GM19438 (cell line): ENCODE data around the gene AZIN2.
"Not testable (repeated sequence)": the region's sequence is repeated elsewhere in the genome, so short reads cannot be mapped to it uniquely, and the experiment has no call there.

ENCODE experiments used
- ATAC-seq: cut with Tn5 transposase; IDR thresholded peaks from one replicate; pipeline ENCODE4 v1.9.1; 2021; ENCODE audit warnings: low read depth; ENCODE audit not compliant: unreplicated experiment

AZIN2 gene

DNA sequence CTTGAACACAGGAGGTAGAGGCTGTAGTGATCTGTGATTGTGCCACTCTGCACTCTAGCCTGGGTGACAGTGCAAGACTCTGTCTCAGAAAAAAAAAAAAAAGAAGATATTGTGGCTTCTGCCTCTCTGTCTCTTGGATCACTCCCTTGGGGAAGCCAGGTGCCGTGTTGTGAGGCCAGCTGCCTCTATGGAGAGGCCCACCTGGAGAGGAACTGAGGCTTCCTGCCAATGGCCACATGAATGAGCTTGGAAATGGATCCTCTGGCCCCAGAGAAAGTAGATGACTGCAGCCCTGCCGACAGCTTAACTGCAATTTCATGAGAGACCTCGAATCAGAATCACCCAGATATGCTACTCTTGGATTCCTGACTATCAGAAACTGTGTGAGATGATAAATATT is 24.5 kb upstream of the AZIN2 start:
- ATAC-seq = no peak

DNA sequence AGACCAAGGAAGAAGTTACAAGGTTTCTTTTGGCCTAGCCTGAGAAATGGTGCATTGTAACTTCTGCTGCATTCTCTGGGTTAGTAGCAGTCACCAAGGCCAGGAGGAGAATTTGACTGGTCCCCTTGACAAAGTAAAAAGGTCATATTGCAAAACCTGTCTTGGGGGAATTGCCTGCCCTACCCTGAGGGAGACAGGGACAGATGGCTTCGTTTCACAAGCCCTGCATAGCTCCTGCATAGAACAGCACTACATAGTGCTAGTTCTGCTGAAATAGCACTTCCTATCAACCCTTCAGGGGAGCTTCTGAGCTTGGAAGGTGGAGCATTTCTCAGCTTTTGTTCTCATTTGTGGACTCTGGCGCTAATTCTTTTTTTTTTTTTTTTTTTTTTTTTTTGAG is 23.9 kb upstream of the AZIN2 start:
- ATAC-seq = no peak

DNA sequence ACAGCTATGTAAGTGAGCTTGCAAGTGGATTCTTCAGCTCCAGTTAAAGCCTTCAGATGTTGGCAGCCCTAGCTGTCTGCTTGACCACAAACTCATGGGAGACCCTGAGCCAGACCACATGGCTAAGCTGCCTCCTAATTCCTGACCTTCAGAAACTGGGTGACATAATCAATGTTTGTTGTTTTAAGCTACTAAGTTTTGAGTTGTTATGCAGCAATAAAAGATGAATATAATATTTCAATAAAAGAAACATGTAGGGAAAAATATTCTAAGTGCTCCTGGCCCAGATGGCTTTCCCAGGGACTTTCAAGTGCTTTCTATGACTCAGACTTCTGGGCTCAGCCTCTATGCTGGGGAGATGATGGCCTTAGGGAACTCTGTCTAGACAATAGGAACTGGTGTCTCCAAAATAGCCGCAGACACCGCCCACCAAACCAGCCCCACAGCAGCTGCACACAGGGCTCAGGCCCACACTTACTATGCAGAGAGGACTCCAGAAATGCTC is 20.3 kb upstream of the AZIN2 start:
- no peak for ATAC-seq

DNA sequence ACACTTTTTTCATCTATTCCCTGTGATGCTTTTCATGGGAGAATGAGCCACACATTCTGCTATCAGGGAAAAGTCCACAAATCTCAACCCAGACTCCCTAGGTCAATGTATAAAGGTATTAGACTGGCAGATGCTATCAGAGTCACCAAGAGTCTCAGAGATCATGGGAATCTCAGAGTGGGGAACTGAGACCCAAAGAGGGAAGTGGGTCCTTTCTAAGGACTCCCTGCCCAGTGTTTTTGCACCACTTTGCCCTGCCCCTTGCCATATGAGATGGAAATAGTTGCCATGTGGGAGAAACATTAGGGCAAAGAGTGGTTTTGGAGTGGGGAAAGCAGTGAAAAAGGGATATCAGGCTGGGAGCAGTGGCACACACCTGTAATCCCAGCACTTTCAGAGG is 19.1 kb upstream of the AZIN2 start:
- ATAC-seq = no peak

DNA sequence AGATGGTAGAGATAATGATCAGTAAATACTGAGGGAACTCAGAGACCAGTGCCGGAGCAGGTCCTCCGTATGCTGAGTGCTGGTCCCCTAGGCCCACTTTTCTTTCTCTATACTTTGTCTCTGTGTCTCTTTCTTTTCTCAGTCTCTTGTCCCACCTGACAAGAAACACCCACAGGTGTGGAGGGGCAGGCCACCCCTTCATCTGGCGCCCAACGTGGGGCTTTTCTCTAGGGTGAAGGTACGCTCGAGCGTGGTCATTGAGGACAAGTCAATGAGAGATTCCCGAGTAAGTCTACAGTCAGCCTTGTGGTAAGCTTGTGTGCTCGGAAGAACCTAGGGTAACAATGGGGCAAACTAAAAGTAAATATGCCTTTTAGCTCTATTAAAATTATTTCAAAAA is 16.7 kb upstream of the AZIN2 start:
- not testable (repeated sequence) for ATAC-seq

DNA sequence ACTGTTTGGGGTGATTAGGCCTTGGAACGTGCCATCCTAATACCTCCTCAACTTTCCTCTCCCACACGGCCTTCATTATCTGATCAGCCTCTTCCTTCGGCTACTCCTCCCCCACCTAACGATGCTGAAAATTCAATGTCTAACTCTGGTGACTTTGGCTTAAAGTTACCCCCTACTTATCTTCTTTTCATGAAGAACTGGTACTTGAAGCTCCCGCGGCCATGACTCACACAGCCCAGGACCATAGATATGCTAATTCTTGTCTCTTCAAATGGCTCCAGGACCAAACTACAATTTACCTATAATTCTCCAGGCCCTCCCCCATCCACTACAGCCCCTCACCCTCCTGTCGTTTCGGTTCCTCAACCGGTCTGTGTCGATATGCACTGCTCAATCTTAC is 15.7 kb upstream of the AZIN2 start:
- no peak for ATAC-seq

DNA sequence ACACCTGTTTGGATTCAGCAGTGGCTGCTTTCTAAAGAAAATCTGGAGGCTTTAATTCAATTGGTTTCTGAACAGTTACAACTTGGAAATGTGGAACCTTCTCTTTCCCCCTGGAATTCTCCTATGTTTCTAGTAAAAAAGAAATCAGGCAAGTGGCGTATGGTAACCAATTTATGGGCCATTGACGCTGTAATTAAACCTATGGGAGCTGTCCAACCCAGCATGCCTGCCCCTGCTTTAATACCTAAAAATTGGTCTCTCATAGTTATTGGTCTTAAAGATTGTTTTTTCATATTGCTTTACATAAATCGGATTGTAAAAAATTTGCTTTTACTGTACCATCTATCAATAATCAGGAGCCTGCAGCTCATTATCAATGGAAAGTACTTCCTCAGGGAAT is 14.5 kb upstream of the AZIN2 start:
- not testable (repeated sequence) for ATAC-seq

DNA sequence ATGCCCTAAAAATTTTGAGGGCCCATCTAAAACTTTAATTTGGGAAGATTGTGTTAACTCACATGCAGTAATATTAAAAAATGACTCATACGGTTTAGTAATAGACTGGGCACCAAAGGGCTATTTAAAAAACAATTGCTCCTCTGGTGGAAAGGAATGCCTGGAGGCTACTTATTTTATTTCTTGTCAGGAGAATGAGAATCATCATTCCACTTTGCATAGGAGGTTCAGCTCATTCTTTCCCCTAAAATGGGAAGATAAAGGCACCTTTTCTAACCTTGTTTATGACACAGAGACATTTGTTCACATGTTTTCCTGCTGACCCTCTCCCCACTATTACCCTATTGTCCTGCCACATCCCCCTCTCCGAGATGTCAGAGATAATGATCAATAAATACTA is 12.8 kb upstream of the AZIN2 start:
- not testable (repeated sequence) for ATAC-seq

DNA sequence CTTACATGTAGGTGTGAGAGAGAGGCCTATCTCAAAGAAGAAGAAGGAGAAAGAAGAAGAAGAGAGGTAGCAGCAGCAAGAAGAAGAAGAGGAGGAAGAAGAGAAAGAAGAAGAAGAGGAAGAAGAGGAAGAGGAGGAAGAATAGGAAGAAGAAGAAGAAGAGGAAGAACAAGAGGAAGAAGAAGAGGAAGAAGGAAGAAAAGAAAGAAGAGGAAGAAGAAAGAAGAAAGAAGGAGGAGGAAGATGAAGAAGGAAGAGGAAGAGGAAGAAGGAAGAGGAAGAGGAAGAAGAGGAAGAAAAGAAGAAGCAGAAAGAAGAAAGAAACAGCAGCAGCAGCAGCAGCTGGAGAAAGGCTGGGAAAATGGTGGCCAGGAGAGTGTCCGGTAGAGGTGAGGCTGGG is 10.3 kb upstream of the AZIN2 start:
- no peak for ATAC-seq

DNA sequence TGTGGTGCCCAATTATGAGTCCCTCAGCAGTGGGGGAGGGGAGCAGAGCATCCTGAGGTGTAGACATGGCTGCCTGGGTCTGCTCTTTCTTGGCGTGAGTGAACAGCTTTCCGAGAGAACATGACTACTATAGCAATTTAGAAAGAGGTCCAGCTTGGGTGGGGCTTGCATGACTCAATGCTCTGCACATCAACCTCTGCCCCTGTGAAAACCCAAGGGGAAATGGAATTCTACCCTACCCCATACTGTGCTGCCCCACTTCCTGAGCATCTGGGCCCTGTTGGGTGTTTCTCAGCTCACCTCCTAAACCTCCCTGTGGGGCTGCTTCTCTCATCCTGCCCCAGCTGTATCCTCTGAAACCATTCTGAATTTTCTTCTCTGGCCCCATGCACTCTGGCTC is 8.2 kb upstream of the AZIN2 start:
- no peak for ATAC-seq

DNA sequence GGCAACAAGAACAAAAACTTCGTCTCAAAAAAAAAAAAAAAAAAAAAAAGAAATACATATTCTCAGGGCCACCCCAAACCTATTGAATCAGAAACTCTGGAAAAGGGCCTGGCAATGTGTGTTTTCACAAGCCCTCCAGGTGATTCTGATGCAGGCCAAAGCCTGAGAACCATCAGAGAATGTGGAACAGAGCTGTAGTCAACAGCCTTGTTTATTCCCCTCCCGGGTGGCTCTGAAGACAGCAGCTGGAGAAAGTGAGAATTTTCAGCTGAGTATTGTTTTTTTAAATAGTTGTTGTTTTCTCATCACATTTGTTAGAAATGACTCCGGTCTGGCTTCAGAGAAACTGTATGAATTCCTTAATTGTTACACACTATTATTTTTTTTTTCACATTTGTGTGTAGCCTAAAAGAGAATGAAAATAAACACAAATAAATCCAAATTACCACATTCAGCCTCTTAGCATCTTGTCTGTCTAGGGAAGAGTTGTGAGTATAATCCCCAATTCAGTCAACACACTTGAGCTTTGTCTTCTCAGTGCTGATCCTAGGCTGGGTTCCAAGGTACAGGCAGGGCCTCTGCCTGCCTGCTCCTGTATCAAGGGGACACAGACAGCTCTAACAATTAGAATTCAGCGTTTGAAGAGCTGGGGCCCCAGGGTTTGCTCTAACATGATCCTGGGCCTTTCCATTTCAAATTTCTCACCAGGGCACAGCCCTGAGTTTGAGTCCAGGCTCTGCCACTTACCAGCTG is 6.6 kb upstream of the AZIN2 start:
- no peak for ATAC-seq

DNA sequence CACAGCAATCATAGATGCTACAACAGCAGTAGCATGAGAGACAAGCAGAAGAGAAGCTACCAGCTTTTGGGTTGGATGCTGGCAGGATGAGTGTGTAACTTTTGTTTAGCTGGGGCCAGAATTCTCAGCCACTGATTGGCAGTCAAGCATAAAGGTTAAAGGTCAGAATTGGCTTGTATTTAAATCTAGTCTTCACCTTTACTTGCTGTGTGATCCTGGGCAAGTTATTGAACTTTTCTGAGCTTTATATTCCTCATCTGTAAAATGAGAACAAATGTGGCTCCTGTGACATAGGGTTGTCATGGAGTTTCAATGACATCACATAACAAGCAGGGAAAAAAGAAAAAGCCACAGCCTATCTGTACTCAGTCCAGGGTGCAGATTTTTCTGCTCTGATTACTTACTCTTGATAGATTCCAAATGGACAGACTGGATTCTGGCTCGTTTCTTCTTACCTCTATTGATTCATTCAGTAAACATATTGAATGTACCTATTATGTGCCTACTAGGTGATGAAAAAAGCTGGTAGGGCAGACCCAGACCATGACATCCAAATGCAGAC is 2.8 kb upstream of the AZIN2 start:
- ATAC-seq = no peak

DNA sequence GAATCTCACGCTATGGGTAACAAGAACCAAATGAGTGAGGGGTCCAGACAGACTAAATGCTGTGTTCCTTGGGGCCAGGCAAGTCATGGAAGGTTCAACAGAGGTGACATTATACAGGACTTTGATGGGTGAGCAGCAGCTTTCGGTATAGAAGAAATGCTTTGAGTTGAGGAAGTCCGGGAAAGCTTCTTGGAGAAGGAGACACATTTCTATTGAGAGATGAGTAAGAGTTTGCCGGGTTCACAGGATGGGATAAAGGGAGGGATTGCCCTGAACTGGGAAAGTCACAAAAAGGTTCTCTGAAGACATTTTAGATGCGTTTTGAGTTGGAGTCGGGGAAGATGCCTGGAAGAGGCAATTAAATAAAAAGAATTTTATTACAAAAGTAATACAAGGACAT is 580 bp upstream of the AZIN2 start:
- no peak for ATAC-seq

DNA sequence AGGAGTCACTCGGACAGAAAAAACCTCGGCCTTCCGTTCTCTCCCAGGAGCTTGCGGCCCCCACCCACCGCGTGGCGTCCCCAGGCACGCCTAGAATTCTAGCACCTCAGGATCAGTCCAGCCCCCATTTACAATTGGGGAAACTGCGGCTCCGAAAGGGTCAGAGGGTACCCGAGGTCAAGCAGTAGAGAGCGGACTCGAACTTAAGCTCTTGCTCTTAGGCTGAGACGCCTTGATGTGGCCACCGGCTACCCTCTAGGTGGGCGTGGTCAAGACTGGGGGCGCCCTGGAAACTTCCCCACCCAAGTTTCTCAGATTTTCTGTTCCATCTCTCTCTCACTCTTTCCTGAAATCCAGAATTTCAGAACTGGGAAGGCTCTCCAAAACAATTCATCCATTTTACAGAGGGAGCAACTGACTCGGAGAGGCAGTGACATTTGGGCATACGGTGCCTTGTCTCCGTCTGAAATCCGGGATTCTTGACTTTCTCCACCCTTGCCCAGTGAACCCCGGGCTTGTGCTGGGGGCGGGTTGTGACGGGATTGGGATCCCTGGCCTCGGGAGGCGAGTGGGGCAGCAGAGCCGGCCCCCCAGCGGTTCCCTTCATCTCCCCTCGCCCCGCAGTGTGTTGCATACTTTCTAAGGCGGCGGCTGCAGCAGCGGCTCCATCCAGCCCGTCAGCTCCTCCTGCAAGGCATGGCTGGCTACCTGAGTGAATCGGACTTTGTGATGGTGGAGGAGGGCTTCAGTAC is 777 bp downstream of the AZIN2 start:
- ATAC-seq = no peak

DNA sequence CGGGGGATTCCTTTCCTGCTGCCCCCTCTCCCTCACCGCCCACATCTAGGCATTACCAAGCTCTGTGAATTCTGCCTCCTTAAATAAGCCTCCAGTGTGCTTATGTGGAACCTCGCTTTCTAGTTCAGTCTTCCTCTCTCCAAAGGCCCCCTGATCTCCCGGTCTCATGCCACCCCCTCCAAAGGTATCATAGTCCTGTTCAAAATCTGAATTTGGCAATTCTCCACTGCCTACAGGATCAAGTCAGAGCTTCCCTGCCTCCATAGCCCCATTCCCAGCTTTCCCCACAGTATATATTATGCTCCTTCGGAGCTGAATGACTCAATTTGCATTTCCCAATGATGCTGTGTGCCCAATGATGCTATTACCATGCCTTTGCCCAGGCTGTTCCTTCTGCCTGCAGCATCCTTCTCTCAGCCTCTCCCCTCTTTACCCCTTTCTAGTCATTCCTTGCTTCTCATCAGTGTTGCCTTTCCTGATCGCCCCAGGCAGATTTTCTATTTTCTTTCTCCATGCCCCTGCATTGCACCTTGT is 1.7 kb downstream of the AZIN2 start:
- ATAC-seq = no peak

DNA sequence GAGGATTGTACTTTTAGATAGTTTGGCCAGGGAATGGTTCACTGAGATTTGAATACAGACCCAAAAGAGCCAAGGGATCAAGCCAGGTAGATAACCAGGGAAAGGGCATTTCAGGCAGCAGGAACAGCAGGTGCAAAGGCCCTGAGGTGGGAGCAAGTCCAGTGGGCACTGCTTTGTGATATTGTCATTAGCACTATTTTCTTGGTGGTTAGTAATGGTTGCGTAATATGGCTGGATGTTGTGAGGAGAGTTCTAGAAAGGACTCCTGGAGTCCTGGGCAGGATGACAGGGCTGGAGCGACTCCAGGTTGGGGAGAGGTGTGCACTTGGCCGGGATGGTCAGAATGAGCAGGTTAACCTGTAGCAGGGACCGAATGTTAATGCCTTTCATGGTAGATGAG is 4.4 kb downstream of the AZIN2 start:
- no peak for ATAC-seq

DNA sequence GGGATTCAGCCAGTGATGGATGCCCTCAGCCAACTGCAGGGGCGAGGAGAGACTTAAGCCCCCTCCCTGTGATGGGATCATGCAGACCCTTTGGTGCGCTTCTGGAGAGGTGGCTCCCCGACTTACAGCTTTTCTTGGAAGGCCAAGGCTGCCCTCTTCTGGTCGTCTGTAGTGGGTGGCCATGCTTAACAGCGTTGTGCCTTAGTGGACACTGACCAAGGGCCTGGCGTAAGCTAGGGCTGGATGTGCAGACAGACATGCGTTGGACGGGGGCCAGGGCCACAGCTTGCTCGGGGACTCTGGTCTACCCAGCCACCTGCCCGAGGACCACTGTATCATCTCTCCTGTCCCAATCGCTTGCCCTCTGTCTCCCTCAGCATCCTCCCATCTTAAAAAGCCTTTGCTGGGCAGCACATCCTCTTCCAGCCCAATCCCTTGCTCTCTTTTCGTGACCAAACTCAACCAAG is 5.5 kb downstream of the AZIN2 start:
- ATAC-seq = no peak

DNA sequence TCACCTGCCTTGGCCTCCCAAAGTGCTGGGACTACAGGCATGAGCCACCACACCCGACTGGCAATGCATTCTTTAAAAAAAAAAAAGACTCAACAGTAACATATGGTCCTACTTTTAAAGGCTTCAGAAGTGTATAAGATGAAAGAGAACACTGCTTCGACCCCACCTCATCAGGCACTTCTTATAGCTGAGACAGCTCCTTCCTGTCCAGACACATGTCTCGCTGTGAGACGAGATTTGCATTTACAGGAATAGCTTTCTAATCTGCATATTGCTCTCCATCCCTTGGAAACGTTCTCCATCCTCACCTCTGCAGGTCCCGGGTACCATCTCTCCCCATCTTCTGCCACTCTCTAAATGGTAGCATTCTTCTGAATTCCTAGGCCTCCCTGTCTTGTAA is 6.7 kb downstream of the AZIN2 start:
- ATAC-seq = no peak

DNA sequence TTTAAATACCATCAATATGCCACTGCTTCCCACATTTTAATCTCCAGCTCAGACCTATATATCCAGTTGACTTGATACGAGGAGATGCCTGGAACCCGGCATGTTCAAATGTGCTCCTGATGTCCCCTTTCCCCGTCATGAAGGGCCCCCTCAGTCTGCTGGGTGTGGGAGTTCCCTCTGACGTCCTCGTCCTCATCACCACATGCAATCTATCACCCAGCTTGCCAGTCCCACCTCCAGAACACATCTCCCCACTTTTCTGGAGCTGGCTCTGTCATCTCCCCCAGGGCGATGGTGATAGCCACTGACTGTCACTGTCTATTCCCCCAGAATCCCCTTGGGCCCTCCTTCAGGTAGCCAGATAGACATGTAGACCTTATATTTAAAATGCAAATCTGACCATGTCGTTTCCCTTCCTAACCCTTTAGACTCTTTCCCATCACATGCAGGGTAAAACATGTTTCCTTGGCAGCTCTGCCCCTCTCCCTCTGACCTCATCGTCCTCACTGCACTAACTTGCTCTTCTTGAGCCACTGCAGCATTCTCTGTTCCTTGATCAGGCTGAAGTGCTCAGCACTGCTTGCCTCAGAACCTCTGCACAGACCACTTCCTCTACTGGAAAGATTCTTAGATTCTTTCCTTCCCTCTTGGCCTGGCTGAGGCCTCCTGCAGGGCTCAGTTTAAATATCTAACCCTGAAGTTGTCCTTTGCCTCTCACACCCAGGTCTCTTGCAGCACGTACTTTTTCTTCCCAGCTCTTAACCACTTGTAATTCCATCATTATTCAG is 7.4 kb downstream of the AZIN2 start:
- ATAC-seq = no peak

DNA sequence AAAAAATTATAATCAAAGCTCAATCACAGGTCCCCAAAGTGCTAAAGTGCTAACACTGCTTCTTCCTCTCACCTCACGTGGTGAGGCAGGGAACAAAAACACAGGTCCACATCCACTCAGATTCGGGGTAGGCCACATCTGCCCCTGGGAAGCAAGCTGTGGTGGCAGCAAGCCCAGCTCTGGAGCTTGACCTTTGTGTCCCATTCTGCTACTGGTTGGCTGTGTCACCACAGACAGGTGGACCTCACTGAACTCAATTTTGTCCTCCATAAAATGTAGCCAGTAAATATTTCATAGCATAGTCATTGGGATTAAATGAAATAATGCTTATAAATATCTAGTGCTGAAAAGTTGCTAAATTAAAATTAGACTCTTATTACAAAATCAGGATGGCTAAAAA is 8.5 kb downstream of the AZIN2 start:
- ATAC-seq = no peak

DNA sequence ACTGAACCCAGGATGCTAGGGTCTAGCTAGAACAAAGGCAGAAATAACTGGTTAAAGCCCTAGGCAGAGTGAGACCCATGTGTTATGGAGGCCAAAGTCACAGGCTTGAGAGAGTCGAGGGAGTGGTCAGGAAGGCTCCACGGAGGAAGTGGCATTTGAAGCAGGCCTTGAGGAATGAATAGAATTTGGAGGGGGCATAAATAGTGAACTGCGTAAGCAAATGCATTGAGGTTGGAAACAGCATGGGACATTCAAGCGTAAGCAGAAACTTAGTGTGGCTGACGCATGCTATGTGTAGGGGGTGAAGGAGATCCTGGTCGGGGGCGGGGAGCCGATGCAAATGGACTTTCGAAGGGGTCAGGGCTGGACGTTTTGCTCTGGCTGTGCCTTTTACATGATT is 11.5 kb downstream of the AZIN2 start:
- no peak for ATAC-seq
